Measurements from ENCODE around the gene KSR1. TPM values are rescaled to one million over a fixed set of nuclear protein-coding genes. Genes with fewer than 3 reads are reported as not detected.

Gene KSR1
- total RNA-seq, 1 experiment from 2014 or later, result 19.1 TPM

GRCh38 chr17:27496005-27496404 lies 39.8 kb downstream of the KSR1 start:
- no peaks in the 10 kb centered on the region; the same call in 1 of the 2 replicates for H3K79me2 ChIP-seq (ENCODE audit: low read depth)
- peaks cover 23% of the 10 kb centered on the region for H3K4me1 ChIP-seq (replicated peaks; ENCODE audit: insufficient read depth)
- no peak overlapping the region for H3K27ac ChIP-seq
- H3K36me3 ChIP-seq (ENCODE audit: low read depth), result no peaks in the 10 kb centered on the region
- DNase-seq, result no peak
- H3F3A ChIP-seq (ENCODE audit: insufficient read depth, low read depth), result peaks cover 19% of the 10 kb centered on the region
- H4K20me1 ChIP-seq (ENCODE audit: insufficient read depth), result no peaks in the 10 kb centered on the region
- ChIA-PET POLR2A (ENCODE audit: unreplicated experiment) (no interaction called here), CTCF (no interaction called here)
- intact Hi-C loops (cut with micrococcal nuclease; ENCODE audit: unreplicated experiment), result loop anchor here (10.0 kb wide), 1 partner anchor 251 kb away; no protein-coding TSS in a partner anchor
- TF ChIP-seq, protein P1, sequence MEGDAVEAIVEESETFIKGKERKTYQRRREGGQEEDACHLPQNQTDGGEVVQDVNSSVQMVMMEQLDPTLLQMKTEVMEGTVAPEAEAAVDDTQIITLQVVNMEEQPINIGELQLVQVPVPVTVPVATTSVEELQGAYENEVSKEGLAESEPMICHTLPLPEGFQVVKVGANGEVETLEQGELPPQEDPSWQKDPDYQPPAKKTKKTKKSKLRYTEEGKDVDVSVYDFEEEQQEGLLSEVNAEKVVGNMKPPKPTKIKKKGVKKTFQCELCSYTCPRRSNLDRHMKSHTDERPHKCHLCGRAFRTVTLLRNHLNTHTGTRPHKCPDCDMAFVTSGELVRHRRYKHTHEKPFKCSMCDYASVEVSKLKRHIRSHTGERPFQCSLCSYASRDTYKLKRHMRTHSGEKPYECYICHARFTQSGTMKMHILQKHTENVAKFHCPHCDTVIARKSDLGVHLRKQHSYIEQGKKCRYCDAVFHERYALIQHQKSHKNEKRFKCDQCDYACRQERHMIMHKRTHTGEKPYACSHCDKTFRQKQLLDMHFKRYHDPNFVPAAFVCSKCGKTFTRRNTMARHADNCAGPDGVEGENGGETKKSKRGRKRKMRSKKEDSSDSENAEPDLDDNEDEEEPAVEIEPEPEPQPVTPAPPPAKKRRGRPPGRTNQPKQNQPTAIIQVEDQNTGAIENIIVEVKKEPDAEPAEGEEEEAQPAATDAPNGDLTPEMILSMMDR (conservative IDR thresholded peaks at IDR 0.05), result no peak
- TF ChIP-seq EZH2 (IDR thresholded peaks at IDR 0.05; ENCODE audit: low read depth), result no peak
- H3K9me2 ChIP-seq (ENCODE audit: insufficient read depth), result no peaks in the 10 kb centered on the region
- no peaks in the 10 kb centered on the region for H3K27me3 ChIP-seq (ENCODE audit: insufficient read depth, low read depth)
- no peak overlapping the region for H2AFZ ChIP-seq
- H3K4me3 ChIP-seq, result no peak overlapping the region
- H3K4me2 ChIP-seq, result peak overlapping the region; percentile 85; the same call in 1 of the 2 replicates
- no peaks in the 10 kb centered on the region; the same call in 1 of the 2 replicates for H3K9me3 ChIP-seq (ENCODE audit: insufficient read depth, low read depth)
- no TSS peak for BruUV-seq (replicated peaks)

- TF ChIP-seq, protein P1 (conservative IDR thresholded peaks at IDR 0.05), result no peak
- no peak for TF ChIP-seq EZH2 (IDR thresholded peaks at IDR 0.05; ENCODE audit: low read depth)
- Histone ChIP-seq H4K20me1 (ENCODE audit: insufficient read depth) (no peaks in the 10 kb centered on the region), H3F3A (ENCODE audit: insufficient read depth, low read depth) (peaks cover 19% of the 10 kb centered on the region), H3K4me3 (no peak overlapping the region), H3K9me3 (ENCODE audit: insufficient read depth, low read depth) (no peaks in the 10 kb centered on the region; the same call in none of the 2 replicates), H3K4me2 (no peak overlapping the region), H3K9me2 (ENCODE audit: insufficient read depth) (no peaks in the 10 kb centered on the region), H2AFZ (no peak overlapping the region), H3K27me3 (ENCODE audit: insufficient read depth, low read depth) (no peaks in the 10 kb centered on the region), H3K36me3 (ENCODE audit: low read depth) (no peaks in the 10 kb centered on the region), H3K4me1 (replicated peaks; ENCODE audit: insufficient read depth) (peaks cover 23% of the 10 kb centered on the region), H3K79me2 (ENCODE audit: low read depth) (no peaks in the 10 kb centered on the region; the same call in 1 of the 2 replicates), H3K27ac (no peak overlapping the region)
- no TSS peak for BruUV-seq (replicated peaks)
- no peak for DNase-seq
- CTCF ChIA-PET, result no interaction called here
- intact Hi-C loops (cut with micrococcal nuclease; ENCODE audit: unreplicated experiment), result loop anchor here (10.0 kb wide), 1 partner anchor 252 kb away; no protein-coding TSS in a partner anchor
- POLR2A ChIA-PET (ENCODE audit: unreplicated experiment), result interaction anchor here (0.5 kb wide), 1 partner anchor 155 kb away, joined by 5 read pairs; no protein-coding TSS in a partner anchor
Observed at GRCh38 chr17:27496437-27496943, 40.2 kb downstream of the KSR1 start.

DNA sequence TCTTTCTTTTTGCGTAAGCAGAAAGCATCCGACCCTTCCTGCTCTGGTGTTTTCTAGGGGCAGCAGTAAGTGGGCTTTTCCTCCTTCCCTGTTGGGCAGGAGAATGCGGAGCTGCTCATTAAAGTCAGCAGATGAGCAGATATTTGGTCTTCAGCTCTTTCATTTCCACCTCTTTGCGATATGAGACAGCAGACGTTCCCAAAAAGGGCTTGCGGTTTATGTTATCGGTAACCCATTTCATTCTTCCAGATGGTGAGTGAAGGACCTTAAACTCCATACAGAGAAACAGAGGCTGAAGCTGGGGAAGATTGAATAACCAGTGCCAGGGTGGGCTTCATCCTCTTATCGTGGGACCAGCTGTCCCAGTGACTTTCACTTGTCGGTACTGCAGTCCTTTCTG lies 40.7 kb downstream of the KSR1 start:
- no peak for DNase-seq
- Histone ChIP-seq H3K36me3 (ENCODE audit: low read depth) (no peaks in the 10 kb centered on the region), H3F3A (ENCODE audit: insufficient read depth, low read depth) (peaks cover 19% of the 10 kb centered on the region), H3K4me3 (no peak overlapping the region), H3K4me1 (replicated peaks; ENCODE audit: insufficient read depth) (peaks cover 23% of the 10 kb centered on the region), H3K27me3 (ENCODE audit: insufficient read depth, low read depth) (no peaks in the 10 kb centered on the region), H3K9me2 (ENCODE audit: insufficient read depth) (no peaks in the 10 kb centered on the region), H4K20me1 (ENCODE audit: insufficient read depth) (no peaks in the 10 kb centered on the region), H3K4me2 (no peak overlapping the region), H2AFZ (no peak overlapping the region), H3K9me3 (ENCODE audit: insufficient read depth, low read depth) (no peaks in the 10 kb centered on the region; the same call in none of the 2 replicates), H3K79me2 (ENCODE audit: low read depth) (no peaks in the 10 kb centered on the region; the same call in 1 of the 2 replicates), H3K27ac (no peak overlapping the region)
- intact Hi-C loops (cut with micrococcal nuclease; ENCODE audit: unreplicated experiment), result loop anchor here (10.0 kb wide), 1 partner anchor 252 kb away; no protein-coding TSS in a partner anchor
- ChIA-PET CTCF (no interaction called here), POLR2A (ENCODE audit: unreplicated experiment) (interaction anchor here (0.5 kb wide), 1 partner anchor 155 kb away, joined by 5 read pairs; no protein-coding TSS in a partner anchor)
- no peak for TF ChIP-seq EZH2 (IDR thresholded peaks at IDR 0.05; ENCODE audit: low read depth)
- TF ChIP-seq, protein P1 (conservative IDR thresholded peaks at IDR 0.05), result no peak
- no TSS peak for BruUV-seq (replicated peaks)
